Psoas muscle (tissue), 8 donors: ENCODE results near the gene AKR1B1. TPM values are rescaled to one million over a fixed set of nuclear protein-coding genes. Genes with fewer than 3 reads are reported as not detected.

Experiments used
- ATAC-seq, 4 donors: fragments of 200-7000 bp; cut with Tn5 transposase; one replicate each; pipeline ENCODE4 v1.9.1; 2020; ENCODE audit warnings: moderate library complexity in 3 of 4, mild to moderate bottlenecking in 2 of 4
- DNase-seq, 2 donors: peaks; one replicate each; pipeline ENCODE4 v3.0.0-alpha.2; 2020
- H3K27ac ChIP-seq: fragments of 200-600 bp; one replicate; pipeline ENCODE4 v1.8.0; 2022
- H3K27me3 ChIP-seq, 3 donors: fragments of 200-600 bp in 1 of 3; one replicate each; pipeline versions ENCODE4 v1.6.1 to v1.8.0; 2013 to 2022; ENCODE audit warnings: low read length in 2 of 3, mild to moderate bottlenecking in 2 of 3, moderate library complexity in 1 of 3; ENCODE audit not compliant: insufficient read depth in 3 of 3
- H3K36me3 ChIP-seq, 2 donors: fragments of 200-600 bp in 1 of 2; one replicate each; pipeline versions ENCODE4 v1.6.1 to v1.8.0; 2013 to 2022; ENCODE audit warnings: low read depth in 1 of 2, mild to moderate bottlenecking in 1 of 2, moderate library complexity in 1 of 2; ENCODE audit not compliant: insufficient read depth in 1 of 2
- H3K4me1 ChIP-seq: fragments of 200-600 bp; one replicate; pipeline ENCODE4 v1.8.0; 2022
- H3K4me3 ChIP-seq: fragments of 200-600 bp; one replicate; pipeline ENCODE4 v1.8.0; 2022; ENCODE audit warnings: mild to moderate bottlenecking
- H3K9me3 ChIP-seq: fragments of 200-600 bp; one replicate; pipeline ENCODE4 v1.8.0; 2022
- WGBS, 3 donors: extraction: QIAGEN DNeasy Blood & Tissue Kit; methylation state at CpG; one replicate each; pipeline versions ENCODE4 v1.1.6 to v1.1.7; 2013; 5-methylcytosine and 5-hydroxymethylcytosine counted together
- intact Hi-C, 2 donors: fragments of 100-400 bp; cut with DNase I; formaldehyde crosslinking; loops; one replicate each; pipeline versions ENCODE4 v1.11.0 to v1.14.2; 2022
- polyA plus RNA-seq, 3 donors: library from polyadenylated mRNA; stranded (reverse); fragments of 200-250 nt; gene quantifications; one replicate each; pipeline ENCODE4 v1.2.3, GENCODE V29; 2013
- total RNA-seq, 4 donors: library from RNA; stranded (reverse); fragmentation: NEBNext Ultra II Directional in 2 of 4; extraction: Animal tissue kit (Norgen Biotek cat#: 25700) in 2 of 4; gene quantifications; one replicate each; pipeline versions ENCODE4 v1.2.1 to v1.2.4, GENCODE V29; 2021 to 2023
- TF ChIP-seq, protein P1 (sequence below): fragments of 200-600 bp; IDR thresholded peaks from one replicate; pipeline ENCODE4 v1.8.0; 2022; ENCODE audit warnings: antibody characterized with exemption
- donor health status: healthy with polysubstance abuse.
- donor health status: DM: no; HTN: no; CAD: no; lungs with moderate emphysema.
- donor health status: Bipolar disorder and iron deficiency.
- donor health status: healthy.
- donor health status: DM: yes; HTN: yes; CAD: no.
- donor health status: DM: no; HTN: no; CAD: no.
- donor health status: DM: no; HTN: no; CAD: no.
- donor health status: DM: yes; HTN: yes; CAD: no.

AKR1B1 gene
- total and polyA plus RNA-seq, 7 donors = 147 to 274 (median 198) TPM

GRCh38 chr7:134443396-134444070 lies 15.4 kb downstream of the AKR1B1 start:
- Histone ChIP-seq H3K9me3 (no peaks in the 10 kb centered on the region), H3K27me3 (no peaks in the 10 kb centered on the region), H3K27ac (peak overlapping the region; percentile 50), H3K4me1 (peaks cover 20% of the 10 kb centered on the region), H3K36me3 (peaks cover 6 to 84% of the 10 kb centered on the region in 2 donors), H3K4me3 (no peak overlapping the region)
- ATAC-seq (peak in 3 of 4 donors; percentile 29 to 51 (median 36)), DNase-seq (no peak)
- intact Hi-C loops = loop anchor here in 1 of 2 donors (2.0 kb wide), 1 partner anchor 69 kb away; no protein-coding TSS in a partner anchor
- TF ChIP-seq, protein P1, sequence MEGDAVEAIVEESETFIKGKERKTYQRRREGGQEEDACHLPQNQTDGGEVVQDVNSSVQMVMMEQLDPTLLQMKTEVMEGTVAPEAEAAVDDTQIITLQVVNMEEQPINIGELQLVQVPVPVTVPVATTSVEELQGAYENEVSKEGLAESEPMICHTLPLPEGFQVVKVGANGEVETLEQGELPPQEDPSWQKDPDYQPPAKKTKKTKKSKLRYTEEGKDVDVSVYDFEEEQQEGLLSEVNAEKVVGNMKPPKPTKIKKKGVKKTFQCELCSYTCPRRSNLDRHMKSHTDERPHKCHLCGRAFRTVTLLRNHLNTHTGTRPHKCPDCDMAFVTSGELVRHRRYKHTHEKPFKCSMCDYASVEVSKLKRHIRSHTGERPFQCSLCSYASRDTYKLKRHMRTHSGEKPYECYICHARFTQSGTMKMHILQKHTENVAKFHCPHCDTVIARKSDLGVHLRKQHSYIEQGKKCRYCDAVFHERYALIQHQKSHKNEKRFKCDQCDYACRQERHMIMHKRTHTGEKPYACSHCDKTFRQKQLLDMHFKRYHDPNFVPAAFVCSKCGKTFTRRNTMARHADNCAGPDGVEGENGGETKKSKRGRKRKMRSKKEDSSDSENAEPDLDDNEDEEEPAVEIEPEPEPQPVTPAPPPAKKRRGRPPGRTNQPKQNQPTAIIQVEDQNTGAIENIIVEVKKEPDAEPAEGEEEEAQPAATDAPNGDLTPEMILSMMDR = no peak
- 65 to 85% (median 75%) methylated on average over 10 of the region's 10 CpGs for WGBS, 3 donors

DNA sequence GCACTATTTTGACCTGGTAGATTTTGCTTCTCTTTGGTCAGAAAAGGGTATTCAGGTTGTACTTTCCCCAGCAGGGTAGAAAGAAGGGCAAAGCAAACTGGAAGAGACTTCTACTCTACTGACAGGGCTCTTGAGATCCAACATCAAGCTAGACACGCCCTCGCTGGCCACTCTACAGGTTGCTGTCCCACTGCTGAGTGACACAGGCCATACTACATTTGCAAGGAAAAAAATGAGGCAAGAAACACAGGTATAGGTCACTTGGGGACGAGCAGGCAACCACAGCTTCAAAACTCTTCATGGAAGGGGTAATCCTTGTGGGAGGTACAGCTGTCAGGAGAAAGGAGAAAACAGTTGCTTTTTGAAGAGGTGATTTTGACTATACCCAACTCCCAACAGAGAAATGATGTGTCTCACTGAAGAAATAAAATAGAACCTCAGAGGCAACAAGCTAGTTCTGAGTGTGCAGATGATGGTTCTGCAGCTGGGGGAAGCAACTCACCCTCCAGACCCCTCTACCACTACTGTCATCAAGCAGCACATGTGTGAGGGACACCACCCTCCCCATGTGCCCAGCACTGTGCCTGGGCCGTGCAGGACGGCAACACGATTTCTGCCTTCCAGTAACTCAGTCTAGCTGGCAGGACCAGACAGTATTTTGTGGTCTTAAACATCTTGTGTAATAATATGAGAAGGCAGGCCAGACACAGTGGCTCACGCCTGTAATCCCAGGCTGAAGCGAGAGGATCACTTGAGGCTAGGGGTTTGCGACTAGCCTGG lies 16.3 kb downstream of the AKR1B1 start:
- DNase-seq (no peak), ATAC-seq (no peak)
- TF ChIP-seq, protein P1 = no peak
- peaks cover 20% of the 10 kb centered on the region for H3K4me1 ChIP-seq
- H3K36me3 ChIP-seq = peaks cover 6 to 75% of the 10 kb centered on the region in 2 donors
- no peak overlapping the region for H3K4me3 ChIP-seq
- H3K9me3 ChIP-seq = no peaks in the 10 kb centered on the region
- WGBS, 3 donors = 90 to 98% (median 94%) methylated on average over 9 of the region's 9 CpGs
- no peak overlapping the region for H3K27ac ChIP-seq
- H3K27me3 ChIP-seq = no peaks in the 10 kb centered on the region
- intact Hi-C loops = no loop called here

DNA sequence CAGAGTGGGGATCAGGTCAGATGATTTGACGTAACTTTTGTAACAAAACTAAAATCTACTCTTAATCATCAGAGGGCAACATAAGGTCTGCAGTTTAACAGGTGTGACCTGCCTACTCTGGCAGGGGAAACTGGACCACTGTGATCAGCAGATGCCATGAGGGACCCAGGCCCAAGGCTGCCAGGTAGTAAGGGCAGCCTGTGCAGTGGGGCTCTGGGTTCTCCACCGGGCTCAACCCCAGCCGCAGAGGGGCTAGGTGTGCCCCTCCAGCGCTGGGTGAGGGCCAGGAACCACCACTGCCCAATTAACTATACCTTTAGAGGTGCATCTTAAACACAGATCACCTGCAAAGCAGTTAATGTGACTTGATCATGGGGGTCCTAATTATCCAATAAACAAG lies 17.6 kb downstream of the AKR1B1 start:
- H3K9me3 ChIP-seq = no peaks in the 10 kb centered on the region
- intact Hi-C loops = no loop called here
- WGBS, 3 donors = 91 to 97% (median 96%) methylated on average over 4 of the region's 4 CpGs
- no peak for DNase-seq
- no peaks in the 10 kb centered on the region for H3K27me3 ChIP-seq
- peaks cover 2 to 62% of the 10 kb centered on the region in 2 donors for H3K36me3 ChIP-seq
- H3K4me3 ChIP-seq = no peak overlapping the region
- no peak overlapping the region for H3K27ac ChIP-seq
- no peak for ATAC-seq
- H3K4me1 ChIP-seq = peaks cover 20% of the 10 kb centered on the region
- TF ChIP-seq, protein P1 = no peak

GRCh38 chr7:134440476-134440875 lies 18.4 kb downstream of the AKR1B1 start:
- intact Hi-C loops = no loop called here
- H3K4me3 ChIP-seq = no peak overlapping the region
- no peaks in the 10 kb centered on the region for H3K9me3 ChIP-seq
- DNase-seq = no peak
- no peak overlapping the region for H3K27ac ChIP-seq
- no peaks in the 10 kb centered on the region for H3K27me3 ChIP-seq
- WGBS, 3 donors = 86 to 91% (median 89%) methylated on average over 4 of the region's 4 CpGs
- ATAC-seq = no peak
- TF ChIP-seq, protein P1 = no peak
- H3K36me3 ChIP-seq = peaks cover 2 to 54% of the 10 kb centered on the region in 2 donors
- H3K4me1 ChIP-seq = peaks cover 19% of the 10 kb centered on the region
